K562 (cell line): ENCODE measurements around the gene FMN1. TPM values are rescaled to one million over a fixed set of nuclear protein-coding genes. Genes with fewer than 3 reads are reported as not detected.

ENCODE experiments used
- ATAC-seq: fragments of 200-7000 bp; cut with Tn5 transposase; 3 replicates; pipeline ENCODE4 v1.9.1; 2020; ENCODE audit warnings: moderate library complexity
- BruUV-seq: library from RNA; stranded (reverse); fragments of 400-500 nt; replicated peaks from 2 replicates; lab custom pipeline; 2021; lab: Mats Ljungman, UMichigan
- CTCF ChIA-PET: fragments of 300-600 bp; formaldehyde crosslinking; extraction: SDS; loops from one replicate; lab custom pipeline; 2021; ENCODE audit warnings: low intra/inter-chr PET ratio; lab: Yijun Ruan, JAX
- POLR2A ChIA-PET: fragments of 300-600, 350-650 bp; sonication (Branson Sonifier 250); formaldehyde crosslinking; extraction: SDS; loops from one replicate; lab custom pipeline; 2021; ENCODE audit warnings: antibody characterized with exemption, inconsistent platforms; lab: Yijun Ruan, JAX
- DNase-seq, 4 experiments: peaks; one replicate each; pipeline versions ENCODE4 v3.0.0 to v3.0.0-alpha.2; 2011 to 2018; ENCODE audit warnings: low spot score in 3 of 4, mixed read lengths in 3 of 4; ENCODE audit errors: extremely low read depth in 1 of 4
- FAIRE-seq: peaks from 2 replicates; lab custom pipeline; 2011; peaks lifted over from hg19 to GRCh38; lab: Jason Lieb, UNC
- H2AFZ ChIP-seq: 2 replicates; pipeline ENCODE4 v1.6.0; 2011; ENCODE audit warnings: low read depth, low read length, control low read depth, inconsistent platforms
- H3K27ac ChIP-seq: fragments of 200-600 bp; 3 replicates; pipeline ENCODE4 v1.8.0; 2011; ENCODE audit warnings: low read depth, mild to moderate bottlenecking, control low read depth, inconsistent platforms, low read length, moderate library complexity, mixed read lengths; ENCODE audit errors: extremely low read depth
- H3K27me3 ChIP-seq, 2 experiments: fragments of 300-600 bp in 1 of 2; 2 replicates in 1 of 2; 3 replicates in 1 of 2; pipeline versions ENCODE4 v1.6.0 to v1.8.0; 2011; ENCODE audit warnings: inconsistent platforms in 2 of 2, low read length in 2 of 2, mild to moderate bottlenecking in 1 of 2, mixed read lengths in 1 of 2, moderate library complexity in 1 of 2; ENCODE audit not compliant: control insufficient read depth in 2 of 2, insufficient read depth in 2 of 2
- H3K36me3 ChIP-seq: fragments of 300-600 bp; 3 replicates; pipeline ENCODE4 v1.8.0; 2011; ENCODE audit warnings: mild to moderate bottlenecking, low read length, inconsistent platforms; ENCODE audit not compliant: control insufficient read depth, insufficient read depth
- H3K4me1 ChIP-seq, 2 experiments: fragments of 200-600 bp in 1 of 2; replicated peaks in 1 of 2; 2 replicates in 1 of 2; 3 replicates in 1 of 2; pipeline versions ENCODE4 v1.5.1 to v1.8.0; 2011; ENCODE audit warnings: inconsistent platforms in 2 of 2, low read length in 2 of 2, mild to moderate bottlenecking in 1 of 2, mixed read lengths in 1 of 2, moderate library complexity in 1 of 2; ENCODE audit not compliant: control insufficient read depth in 2 of 2, insufficient read depth in 2 of 2
- H3K4me2 ChIP-seq: 2 replicates; pipeline ENCODE4 v1.6.1; 2011; ENCODE audit warnings: low read length, control low read depth, inconsistent platforms, mixed read lengths; ENCODE audit not compliant: insufficient read depth
- H3K4me3 ChIP-seq: fragments of 200-600 bp; sonication (generic), shearing (Covaris generic); 2 replicates; pipeline ENCODE4 v1.5.1; 2016; ENCODE audit warnings: control low read depth, inconsistent platforms
- H3K79me2 ChIP-seq: fragments of 200-600 bp; 3 replicates; pipeline ENCODE4 v1.8.0; 2011; ENCODE audit warnings: low read length, inconsistent platforms; ENCODE audit not compliant: control insufficient read depth, insufficient read depth
- H3K9ac ChIP-seq, 2 experiments: 2 replicates each; pipeline versions ENCODE4 v1.6.0 to v1.6.1; 2011; ENCODE audit warnings: low read depth in 2 of 2, low read length in 2 of 2, control low read depth in 1 of 2, inconsistent platforms in 1 of 2, mild to moderate bottlenecking in 1 of 2, mixed read lengths in 1 of 2; ENCODE audit not compliant: insufficient read depth in 1 of 2
- H3K9me1 ChIP-seq: one replicate; pipeline ENCODE4 v1.6.0; 2011; ENCODE audit warnings: inconsistent platforms, mild to moderate bottlenecking, low read length, moderate library complexity; ENCODE audit not compliant: control insufficient read depth, insufficient read depth
- H3K9me3 ChIP-seq: replicated peaks from 2 replicates; pipeline ENCODE4 v1.5.1; 2011; ENCODE audit warnings: low read depth, low read length, inconsistent platforms; ENCODE audit not compliant: control insufficient read depth, insufficient read depth
- H4K20me1 ChIP-seq: replicated peaks from 2 replicates; pipeline ENCODE4 v1.6.1; 2011; ENCODE audit warnings: low read length, inconsistent platforms, mixed read lengths; ENCODE audit not compliant: control insufficient read depth, insufficient read depth
- ATF3 ChIP-seq, 2 experiments: fragments of 450-650 bp in 1 of 2; sonication (generic) in 1 of 2; formaldehyde crosslinking in 1 of 2; IDR thresholded peaks in 1 of 2; conservative IDR thresholded peaks in 1 of 2; 2 replicates each; pipeline versions ENCODE4 v1.6.1 to v1.8.1; 2016 to 2023; ENCODE audit warnings: mild to moderate bottlenecking in 2 of 2, moderate library complexity in 2 of 2, inconsistent platforms in 1 of 2, missing genetic modification reagents in 1 of 2
- ETV1 ChIP-seq: fragments of 450-650 bp; conservative IDR thresholded peaks from 2 replicates; pipeline ENCODE4 v1.6.1; 2016; ENCODE audit warnings: missing genetic modification characterization, control low read depth, low read depth, missing compliant biosample characterization
- JUND ChIP-seq, 2 experiments: IDR thresholded peaks; 2 replicates in 1 of 2; 3 replicates in 1 of 2; pipeline ENCODE4 v1.6.1; 2011; ENCODE audit warnings: borderline replicate concordance in 2 of 2, low read depth in 2 of 2, low read length in 2 of 2, improper control_type of control experiment in 1 of 2, missing biosample characterization in 1 of 2, missing genetic modification characterization in 1 of 2, missing genetic modification reagents in 1 of 2
- NFIC ChIP-seq: fragments of 450-650 bp; IDR thresholded peaks from 2 replicates; pipeline ENCODE4 v1.6.1; 2017; ENCODE audit warnings: mild to moderate bottlenecking, inconsistent platforms
- NFIX ChIP-seq: fragments of 250-450 bp; sonication (Bioruptor Pico); IDR thresholded peaks from 2 replicates; pipeline ENCODE4 v1.4.0; 2020; ENCODE audit warnings: low read depth, mild to moderate bottlenecking, moderate library complexity
- ZBTB7A ChIP-seq: IDR thresholded peaks from 2 replicates; pipeline ENCODE4 v1.6.1; 2011; ENCODE audit warnings: low read depth, mild to moderate bottlenecking, low read length, moderate library complexity, borderline replicate concordance; ENCODE audit not compliant: control insufficient read depth
- WGBS: fragments of 100-300 bp; shearing (Covaris generic); methylation state at CpG from one replicate; pipeline ENCODE4 v1.1.6; 2016; ENCODE audit warnings: low coverage, mixed read lengths; ENCODE audit not compliant: insufficient coverage; ENCODE audit errors: missing lambda C conversion rate; 5-methylcytosine and 5-hydroxymethylcytosine counted together
- in situ Hi-C: fragments of 300-500 bp; cut with MboI; formaldehyde crosslinking; loops from 4 replicates; pipeline ENCODE4 v1.15.0; 2018; ENCODE audit warnings: inconsistent platforms, mixed read lengths
- intact Hi-C: fragments of 100-400 bp; cut with micrococcal nuclease; formaldehyde crosslinking; loops from 2 replicates; pipeline ENCODE4 v1.14.2; 2022
- polyA plus RNA-seq, 8 experiments: library from polyadenylated mRNA; depleted of rRNA in 4 of 8; stranded (reverse) in 5 of 8; unstranded in 3 of 8; fragments of >200 nt; fragmentation: Nextera tagmentation in 2 of 8; fragmentation: Illumina TruSeq in 1 of 8; extraction: Ambion mirVana in 2 of 8; extraction: Trizol in 1 of 8; gene quantifications; 2 replicates each; pipeline versions ENCODE4 v1.2.1 to v1.2.3, GENCODE V29; 2011 to 2014; ENCODE audit warnings: inconsistent platforms in 1 of 8, missing spikeins in 1 of 8
- total RNA-seq, 7 experiments: library from RNA; depleted of rRNA in 6 of 7; stranded (reverse); fragments of >200 nt in 6 of 7; fragmentation: Illumina TruSeq in 2 of 7; extraction: Trizol in 2 of 7; gene quantifications; 2 replicates each; pipeline versions ENCODE4 v1.2.1 to v1.2.3, GENCODE V29; 2011 to 2021; ENCODE audit warnings: low replicate concordance in 1 of 7
- TF ChIP-seq, protein P1 (sequence below), 2 experiments: IDR thresholded peaks; 2 replicates each; pipeline ENCODE4 v1.6.1; 2011; ENCODE audit warnings: borderline replicate concordance in 1 of 2, control low read depth in 1 of 2, low read depth in 1 of 2, low read length in 1 of 2, mild to moderate bottlenecking in 1 of 2, mixed read lengths in 1 of 2, moderate library complexity in 1 of 2; ENCODE audit not compliant: insufficient read depth in 1 of 2, insufficient read length in 1 of 2, poor library complexity in 1 of 2, severe bottlenecking in 1 of 2; ENCODE audit errors: extremely low read depth in 1 of 2
- TF ChIP-seq, protein P2 (sequence below): sonication (generic); formaldehyde crosslinking; IDR thresholded peaks from 2 replicates; pipeline ENCODE4 v1.4.0; 2020; ENCODE audit warnings: mild to moderate bottlenecking, missing genetic modification reagents
- TF ChIP-seq, protein P3 (sequence below): sonication (generic); formaldehyde crosslinking; IDR thresholded peaks from 2 replicates; pipeline ENCODE4 v1.5.0; 2020; ENCODE audit warnings: missing genetic modification reagents

FMN1 gene
- total and polyA plus RNA-seq, 9 of the 15 experiments (the other 6 are each of a cell fraction or from before 2014, with no cell fraction given), result 0.03 to 0.07 (median 0.04) TPM; not detected in 6

DNA sequence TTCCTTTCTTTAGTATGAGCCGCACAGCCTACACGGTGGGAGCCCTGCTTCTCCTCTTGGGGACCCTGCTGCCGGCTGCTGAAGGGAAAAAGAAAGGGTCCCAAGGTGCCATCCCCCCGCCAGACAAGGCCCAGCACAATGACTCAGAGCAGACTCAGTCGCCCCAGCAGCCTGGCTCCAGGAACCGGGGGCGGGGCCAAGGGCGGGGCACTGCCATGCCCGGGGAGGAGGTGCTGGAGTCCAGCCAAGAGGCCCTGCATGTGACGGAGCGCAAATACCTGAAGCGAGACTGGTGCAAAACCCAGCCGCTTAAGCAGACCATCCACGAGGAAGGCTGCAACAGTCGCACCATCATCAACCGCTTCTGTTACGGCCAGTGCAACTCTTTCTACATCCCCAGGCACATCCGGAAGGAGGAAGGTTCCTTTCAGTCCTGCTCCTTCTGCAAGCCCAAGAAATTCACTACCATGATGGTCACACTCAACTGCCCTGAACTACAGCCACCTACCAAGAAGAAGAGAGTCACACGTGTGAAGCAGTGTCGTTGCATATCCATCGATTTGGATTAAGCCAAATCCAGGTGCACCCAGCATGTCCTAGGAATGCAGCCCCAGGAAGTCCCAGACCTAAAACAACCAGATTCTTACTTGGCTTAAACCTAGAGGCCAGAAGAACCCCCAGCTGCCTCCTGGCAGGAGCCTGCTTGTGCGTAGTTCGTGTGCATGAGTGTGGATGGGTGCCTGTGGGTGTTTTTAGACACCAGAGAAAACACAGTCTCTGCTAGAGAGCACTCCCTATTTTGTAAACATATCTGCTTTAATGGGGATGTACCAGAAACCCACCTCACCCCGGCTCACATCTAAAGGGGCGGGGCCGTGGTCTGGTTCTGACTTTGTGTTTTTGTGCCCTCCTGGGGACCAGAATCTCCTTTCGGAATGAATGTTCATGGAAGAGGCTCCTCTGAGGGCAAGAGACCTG is 463.5 kb downstream of the FMN1 start:
- H4K20me1 ChIP-seq, result no peaks in the 10 kb centered on the region
- H3K4me3 ChIP-seq, result no peak overlapping the region
- no peak overlapping the region for H3K9ac ChIP-seq
- H2AFZ ChIP-seq, result peak overlapping the region; percentile 54; the same call in 1 of the 2 replicates
- in situ Hi-C loops (no loop called here), intact Hi-C loops (no loop called here)
- no TSS peak for BruUV-seq
- peak; percentile 93 for ATAC-seq
- H3K79me2 ChIP-seq, result no peaks in the 10 kb centered on the region
- no peaks in the 10 kb centered on the region for H3K9me3 ChIP-seq
- DNase-seq, result peak; percentile 70 to 77 (median 74)
- 10% methylated on average over 23 of the region's 27 CpGs for WGBS
- no peak overlapping the region for H3K27ac ChIP-seq
- H3K4me1 ChIP-seq, result peaks cover 5 to 6% of the 10 kb centered on the region in 2 experiments; a peak in 3 of 5 replicates
- POLR2A ChIA-PET, result interaction anchor here (1.1 kb wide), 1 partner anchor 8 kb away, joined by 4 read pairs; no protein-coding TSS in a partner anchor
- no peaks in the 10 kb centered on the region for H3K9me1 ChIP-seq
- CTCF ChIA-PET, result no interaction called here
- peak overlapping the region; percentile 3; the same call in 1 of the 2 replicates for H3K4me2 ChIP-seq
- FAIRE-seq, result no peak
- H3K36me3 ChIP-seq, result no peaks in the 10 kb centered on the region
- no peaks in the 10 kb centered on the region for H3K27me3 ChIP-seq
- TF ChIP-seq ZBTB7A (0 out of 2 replicates have a peak, but pooled peaks have one; percentile 28), NFIC (peak; percentile 90), ETV1 (tag) (peak; percentile 50), NFIX (CRISPR knock-in tag) (no peak), ATF3 (IDR thresholded peaks at IDR 0.05) (0 out of 2 replicates have a peak, but pooled peaks have one; percentile 15), ATF3 (CRISPR knock-in tag; conservative IDR thresholded peaks at IDR 0.05) (no peak), JUND (IDR thresholded peaks at IDR 0.05; ENCODE audit: borderline replicate concordance, low read depth, low read length) (0 out of 2 replicates have a peak, but pooled peaks have one; percentile 9), JUND (tag; IDR thresholded peaks at IDR 0.05; ENCODE audit: borderline replicate concordance, low read depth, low read length) (no peak; the same call in 2 of the 3 replicates)
- TF ChIP-seq, protein P1, sequence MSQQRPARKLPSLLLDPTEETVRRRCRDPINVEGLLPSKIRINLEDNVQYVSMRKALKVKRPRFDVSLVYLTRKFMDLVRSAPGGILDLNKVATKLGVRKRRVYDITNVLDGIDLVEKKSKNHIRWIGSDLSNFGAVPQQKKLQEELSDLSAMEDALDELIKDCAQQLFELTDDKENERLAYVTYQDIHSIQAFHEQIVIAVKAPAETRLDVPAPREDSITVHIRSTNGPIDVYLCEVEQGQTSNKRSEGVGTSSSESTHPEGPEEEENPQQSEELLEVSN (IDR thresholded peaks at IDR 0.05; ENCODE audit: borderline replicate concordance in 1 of 2, extremely low read depth in 1 of 2, insufficient read depth in 1 of 2, insufficient read length in 1 of 2, low read depth in 1 of 2, low read length in 1 of 2, poor library complexity in 1 of 2, severe bottlenecking in 1 of 2), result peak in 1 of 2 experiments; percentile 10
- TF ChIP-seq, protein P2, sequence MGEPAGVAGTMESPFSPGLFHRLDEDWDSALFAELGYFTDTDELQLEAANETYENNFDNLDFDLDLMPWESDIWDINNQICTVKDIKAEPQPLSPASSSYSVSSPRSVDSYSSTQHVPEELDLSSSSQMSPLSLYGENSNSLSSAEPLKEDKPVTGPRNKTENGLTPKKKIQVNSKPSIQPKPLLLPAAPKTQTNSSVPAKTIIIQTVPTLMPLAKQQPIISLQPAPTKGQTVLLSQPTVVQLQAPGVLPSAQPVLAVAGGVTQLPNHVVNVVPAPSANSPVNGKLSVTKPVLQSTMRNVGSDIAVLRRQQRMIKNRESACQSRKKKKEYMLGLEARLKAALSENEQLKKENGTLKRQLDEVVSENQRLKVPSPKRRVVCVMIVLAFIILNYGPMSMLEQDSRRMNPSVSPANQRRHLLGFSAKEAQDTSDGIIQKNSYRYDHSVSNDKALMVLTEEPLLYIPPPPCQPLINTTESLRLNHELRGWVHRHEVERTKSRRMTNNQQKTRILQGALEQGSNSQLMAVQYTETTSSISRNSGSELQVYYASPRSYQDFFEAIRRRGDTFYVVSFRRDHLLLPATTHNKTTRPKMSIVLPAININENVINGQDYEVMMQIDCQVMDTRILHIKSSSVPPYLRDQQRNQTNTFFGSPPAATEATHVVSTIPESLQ (CRISPR knock-in tag), result no peak
- TF ChIP-seq, protein P3, sequence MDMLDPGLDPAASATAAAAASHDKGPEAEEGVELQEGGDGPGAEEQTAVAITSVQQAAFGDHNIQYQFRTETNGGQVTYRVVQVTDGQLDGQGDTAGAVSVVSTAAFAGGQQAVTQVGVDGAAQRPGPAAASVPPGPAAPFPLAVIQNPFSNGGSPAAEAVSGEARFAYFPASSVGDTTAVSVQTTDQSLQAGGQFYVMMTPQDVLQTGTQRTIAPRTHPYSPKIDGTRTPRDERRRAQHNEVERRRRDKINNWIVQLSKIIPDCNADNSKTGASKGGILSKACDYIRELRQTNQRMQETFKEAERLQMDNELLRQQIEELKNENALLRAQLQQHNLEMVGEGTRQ (CRISPR knock-in tag), result 0 out of 2 replicates have a peak, but pooled peaks have one; percentile 7
